ENCODE measurements around the gene ATP4A. TPM values are rescaled to one million over a fixed set of nuclear protein-coding genes. Genes with fewer than 3 reads are reported as not detected.

Gene ATP4A
- total RNA-seq, 1 donor, result not detected

- H3K27me3 ChIP-seq (ENCODE audit: insufficient read depth, low read length), result no peaks in the 10 kb centered on the region
- H3K4me3 ChIP-seq (ENCODE audit: low read length), result peak overlapping the region; percentile 78
- no peaks in the 10 kb centered on the region for H3K9me3 ChIP-seq (ENCODE audit: low read depth, low read length)
- H3K4me1 ChIP-seq (ENCODE audit: insufficient read depth, low read length), result peaks cover 23% of the 10 kb centered on the region
These were observed 17.5 kb downstream of the ATP4A start for GRCh38 chr19:35545855-35546381.

- Histone ChIP-seq H3K4me1 (ENCODE audit: insufficient read depth, low read length) (peaks cover 23% of the 10 kb centered on the region), H3K4me3 (ENCODE audit: low read length) (peak within 1 kb of the TSS; percentile 78), H3K27me3 (ENCODE audit: insufficient read depth, low read length) (no peaks in the 10 kb centered on the region), H3K9me3 (ENCODE audit: low read depth, low read length) (no peaks in the 10 kb centered on the region)
These were observed 18.2 kb downstream of the ATP4A start, which contains the start of gene TMEM147 for GRCh38 chr19:35545001-35545854. Gene TMEM147, plus strand, starts transcription at chr19:35545626. Its CDS starts 114 bp downstream, at chr19:35545740.

GRCh38 chr19:35544110-35544802 is 19.2 kb downstream of the ATP4A start:
- Histone ChIP-seq H3K9me3 (ENCODE audit: low read depth, low read length) (no peaks in the 10 kb centered on the region), H3K4me1 (ENCODE audit: insufficient read depth, low read length) (peaks cover 23% of the 10 kb centered on the region), H3K4me3 (ENCODE audit: low read length) (no peak overlapping the region), H3K27me3 (ENCODE audit: insufficient read depth, low read length) (no peaks in the 10 kb centered on the region)

GRCh38 chr19:35543280-35544109 is 20.0 kb downstream of the ATP4A start:
- H3K4me1 ChIP-seq (ENCODE audit: insufficient read depth, low read length), result peaks cover 23% of the 10 kb centered on the region
- H3K27me3 ChIP-seq (ENCODE audit: insufficient read depth, low read length), result no peaks in the 10 kb centered on the region
- no peaks in the 10 kb centered on the region for H3K9me3 ChIP-seq (ENCODE audit: low read depth, low read length)
- H3K4me3 ChIP-seq (ENCODE audit: low read length), result no peak overlapping the region

GRCh38 chr19:35542209-35542608 is 21.2 kb downstream of the ATP4A start:
- H3K4me3 ChIP-seq (ENCODE audit: low read length), result no peak overlapping the region
- H3K27me3 ChIP-seq (ENCODE audit: insufficient read depth, low read length), result no peaks in the 10 kb centered on the region
- H3K4me1 ChIP-seq (ENCODE audit: insufficient read depth, low read length), result peaks cover 23% of the 10 kb centered on the region
- H3K9me3 ChIP-seq (ENCODE audit: low read depth, low read length), result no peaks in the 10 kb centered on the region

GRCh38 chr19:35540356-35540927 is 23.0 kb downstream of the ATP4A start:
- Histone ChIP-seq H3K4me1 (ENCODE audit: insufficient read depth, low read length) (peaks cover 10% of the 10 kb centered on the region), H3K4me3 (ENCODE audit: low read length) (no peak overlapping the region), H3K9me3 (ENCODE audit: low read depth, low read length) (no peaks in the 10 kb centered on the region), H3K27me3 (ENCODE audit: insufficient read depth, low read length) (no peaks in the 10 kb centered on the region)

GRCh38 chr19:35539850-35540249 is 23.6 kb downstream of the ATP4A start:
- Histone ChIP-seq H3K9me3 (ENCODE audit: low read depth, low read length) (no peaks in the 10 kb centered on the region), H3K4me1 (ENCODE audit: insufficient read depth, low read length) (peaks cover 6% of the 10 kb centered on the region), H3K27me3 (ENCODE audit: insufficient read depth, low read length) (no peaks in the 10 kb centered on the region), H3K4me3 (ENCODE audit: low read length) (no peak overlapping the region)

GRCh38 chr19:35539314-35539713 is 24.1 kb downstream of the ATP4A start:
- Histone ChIP-seq H3K4me1 (ENCODE audit: insufficient read depth, low read length) (peaks cover under 1% of the 10 kb centered on the region), H3K9me3 (ENCODE audit: low read depth, low read length) (no peaks in the 10 kb centered on the region), H3K27me3 (ENCODE audit: insufficient read depth, low read length) (no peaks in the 10 kb centered on the region), H3K4me3 (ENCODE audit: low read length) (no peak overlapping the region)

GRCh38 chr19:35534803-35535480 is 28.5 kb downstream of the ATP4A start:
- Histone ChIP-seq H3K4me1 (ENCODE audit: insufficient read depth, low read length) (peaks cover 9% of the 10 kb centered on the region), H3K27me3 (ENCODE audit: insufficient read depth, low read length) (peaks cover 3% of the 10 kb centered on the region), H3K9me3 (ENCODE audit: low read depth, low read length) (no peaks in the 10 kb centered on the region), H3K4me3 (ENCODE audit: low read length) (no peak overlapping the region)

- Histone ChIP-seq H3K27me3 (ENCODE audit: insufficient read depth, low read length) (peaks cover 3% of the 10 kb centered on the region), H3K9me3 (ENCODE audit: low read depth, low read length) (no peaks in the 10 kb centered on the region), H3K4me1 (ENCODE audit: insufficient read depth, low read length) (peaks cover 9% of the 10 kb centered on the region), H3K4me3 (ENCODE audit: low read length) (no peak overlapping the region)
These were observed 29.6 kb downstream of the ATP4A start for GRCh38 chr19:35533822-35534392.

GRCh38 chr19:35533201-35533821 is 30.1 kb downstream of the ATP4A start, which contains the start of gene GAPDHS:
Gene GAPDHS, plus strand, starts transcription at chr19:35533456. Its CDS starts 72 bp downstream, at chr19:35533528.
- no peaks in the 10 kb centered on the region for H3K9me3 ChIP-seq (ENCODE audit: low read depth, low read length)
- H3K4me1 ChIP-seq (ENCODE audit: insufficient read depth, low read length), result peaks cover 9% of the 10 kb centered on the region
- no peak within 1 kb of the TSS for H3K4me3 ChIP-seq (ENCODE audit: low read length)
- H3K27me3 ChIP-seq (ENCODE audit: insufficient read depth, low read length), result peaks cover 3% of the 10 kb centered on the region

- Histone ChIP-seq H3K9me3 (ENCODE audit: low read depth, low read length) (no peaks in the 10 kb centered on the region), H3K4me3 (ENCODE audit: low read length) (no peak overlapping the region), H3K27me3 (ENCODE audit: insufficient read depth, low read length) (peaks cover 3% of the 10 kb centered on the region), H3K4me1 (ENCODE audit: insufficient read depth, low read length) (peaks cover 9% of the 10 kb centered on the region)
These were observed 32.2 kb downstream of the ATP4A start for GRCh38 chr19:35531291-35531690.

Data from mononuclear cell (primary cell).